B cell (primary cell): ENCODE measurements around the gene ABCD3. TPM values are rescaled to one million over a fixed set of nuclear protein-coding genes. Genes with fewer than 3 reads are reported as not detected.

Experiments
- ATAC-seq: fragments of 200-7000 bp; cut with Tn5 transposase; one replicate; pipeline ENCODE4 v1.10.0; 2021; ENCODE audit warnings: low read depth, mild to moderate bottlenecking, moderate number of reproducible peaks, moderate library complexity
- CTCF ChIA-PET: fragments of 350-600 bp; sonication (Branson Sonifier 250); formaldehyde crosslinking; loops from one replicate; lab custom pipeline; 2021; ENCODE audit warnings: antibody characterized with exemption, inconsistent platforms; lab: Charles Lee
- POLR2A ChIA-PET: fragments of 350-600 bp; sonication (Branson Sonifier 250); formaldehyde crosslinking; loops from one replicate; lab custom pipeline; 2021; ENCODE audit warnings: antibody characterized with exemption; lab: Charles Lee
- DNase-seq: peaks from one replicate; pipeline ENCODE4 v3.0.0; 2013
- H2AFZ ChIP-seq: 2 replicates; pipeline ENCODE4 v1.6.1; 2012; ENCODE audit warnings: mild to moderate bottlenecking, low read depth, low read length; ENCODE audit not compliant: insufficient read depth, poor library complexity, severe bottlenecking
- H3K27ac ChIP-seq, 2 donors: 1 replicate in 1 of 2; 2 replicates in 1 of 2; pipeline ENCODE4 v1.5.1; 2012 to 2013; ENCODE audit warnings: low read length in 2 of 2, mild to moderate bottlenecking in 2 of 2, moderate library complexity in 1 of 2
- H3K27me3 ChIP-seq, 4 experiments: fragments of 200-600 bp in 1 of 4; sonication (generic) in 1 of 4; replicated peaks in 1 of 4; 1 replicate in 2 of 4; 2 replicates in 2 of 4; pipeline versions ENCODE4 v1.6.1 to v1.7.0; 2013 to 2016; ENCODE audit warnings: low read length in 3 of 4, mild to moderate bottlenecking in 2 of 4, mixed read lengths in 1 of 4, moderate library complexity in 1 of 4; ENCODE audit not compliant: insufficient read depth in 4 of 4, control insufficient read depth in 3 of 4; ENCODE audit errors: control extremely low read depth in 1 of 4
- H3K36me3 ChIP-seq, 2 experiments: replicated peaks in 1 of 2; 1 replicate in 1 of 2; 2 replicates in 1 of 2; pipeline versions ENCODE4 v1.6.1 to v1.7.1; 2013; ENCODE audit warnings: low read length in 1 of 2; ENCODE audit not compliant: insufficient read depth in 2 of 2, control insufficient read depth in 1 of 2; ENCODE audit errors: control extremely low read depth in 1 of 2, extremely low read depth in 1 of 2
- H3K4me1 ChIP-seq, 2 donors: fragments of 200-600 bp in 1 of 2; sonication (generic) in 1 of 2; 1 replicate in 1 of 2; 2 replicates in 1 of 2; pipeline versions ENCODE4 v1.5.1 to v1.6.1; 2013 to 2017; ENCODE audit warnings: low read length in 2 of 2; ENCODE audit not compliant: control insufficient read depth in 2 of 2, insufficient read depth in 2 of 2
- H3K4me2 ChIP-seq: replicated peaks from 2 replicates; pipeline ENCODE3; 2012; ENCODE audit warnings: mild to moderate bottlenecking, low read depth, low read length; ENCODE audit not compliant: poor library complexity, severe bottlenecking
- H3K4me3 ChIP-seq, 5 experiments: fragments of 200-600 bp in 1 of 5; sonication (generic) in 1 of 5; 1 replicate in 3 of 5; 2 replicates in 2 of 5; pipeline versions ENCODE4 v1.5.1 to v1.7.0; 2011 to 2016; ENCODE audit warnings: low read length in 4 of 5, mild to moderate bottlenecking in 4 of 5, low read depth in 2 of 5, control low read depth in 1 of 5, moderate library complexity in 1 of 5; ENCODE audit not compliant: insufficient read depth in 1 of 5; ENCODE audit errors: control extremely low read depth in 1 of 5, extremely low read depth in 1 of 5
- H3K79me2 ChIP-seq: fragments of 200-600 bp; sonication (generic); one replicate; pipeline ENCODE4 v1.6.0; 2016; ENCODE audit warnings: low read length; ENCODE audit not compliant: control insufficient read depth, insufficient read depth
- H3K9ac ChIP-seq: fragments of 200-600 bp; sonication (generic); 2 replicates; pipeline ENCODE4 v1.6.1; 2017; ENCODE audit warnings: mild to moderate bottlenecking, low read length, moderate library complexity
- H3K9me3 ChIP-seq, 3 donors: one replicate each; pipeline versions ENCODE4 v1.6.1 to v1.7.1; 2013; ENCODE audit warnings: low read length in 2 of 3; ENCODE audit not compliant: control insufficient read depth in 2 of 3, insufficient read depth in 1 of 3; ENCODE audit errors: control extremely low read depth in 1 of 3
- H4K20me1 ChIP-seq: 2 replicates; pipeline ENCODE4 v1.6.0; 2012; ENCODE audit warnings: mild to moderate bottlenecking, low read length; ENCODE audit not compliant: insufficient read depth, control insufficient read depth, poor library complexity, severe bottlenecking
- H3K27ac Mint-ChIP-seq: one replicate; pipeline ENCODE4 v1.8.0; 2021; ENCODE audit warnings: mixed read lengths
- H3K27me3 Mint-ChIP-seq: one replicate; pipeline ENCODE4 v1.8.0; 2021; ENCODE audit warnings: mixed read lengths
- H3K4me1 Mint-ChIP-seq: one replicate; pipeline ENCODE4 v1.8.0; 2021; ENCODE audit warnings: mixed read lengths
- H3K4me3 Mint-ChIP-seq: one replicate; pipeline ENCODE4 v1.8.0; 2021; ENCODE audit warnings: mixed read lengths
- H3K9me3 Mint-ChIP-seq: one replicate; pipeline ENCODE4 v1.8.0; 2022; ENCODE audit warnings: mixed read lengths; ENCODE audit not compliant: insufficient read depth
- CTCF ChIP-seq: fragments of 200-600 bp; IDR thresholded peaks from one replicate; pipeline ENCODE4 v1.8.0; 2022; ENCODE audit warnings: antibody characterized with exemption, mild to moderate bottlenecking
- EZH2 ChIP-seq: IDR thresholded peaks from 2 replicates; pipeline ENCODE4 v1.6.1; 2012; ENCODE audit warnings: borderline replicate concordance, low read depth, mild to moderate bottlenecking, moderate library complexity, low read length; ENCODE audit not compliant: insufficient read depth, poor library complexity, severe bottlenecking
- WGBS: methylation state at CpG from one replicate; pipeline ENCODE4 v1.1.5; 2013; ENCODE audit warnings: missing lambda C conversion rate; ENCODE audit not compliant: insufficient coverage; 5-methylcytosine and 5-hydroxymethylcytosine counted together
- intact Hi-C: fragments of 100-400 bp; cut with micrococcal nuclease; formaldehyde crosslinking; loops from one replicate; pipeline ENCODE4 v1.10.0; 2022
- polyA plus RNA-seq: library from polyadenylated mRNA; depleted of rRNA; stranded (reverse); fragments of >200 nt; gene quantifications from 2 replicates; pipeline ENCODE4 v1.2.3, GENCODE V29; 2012
- total RNA-seq, 2 donors: library from RNA; stranded (reverse); fragments of 120-200 nt in 1 of 2; gene quantifications; 1 replicate in 1 of 2; 2 replicates in 1 of 2; pipeline versions ENCODE4 v1.2.3 to v1.2.4, GENCODE V29; 2013 to 2022

ABCD3 gene
- total and polyA plus RNA-seq, 2 donors (not counting 1 experiment from before 2014, with no cell fraction given), result 4.0 to 19.4 TPM

- Histone ChIP-seq H3K9me3 (peaks cover 0 to 14% (median 0%) of the 10 kb centered on the region in 3 donors), H3K4me3 (peak overlapping the region in 3 of 5 experiments; percentile 31 to 55 (median 41)), H3K27me3 (peaks cover 0 to 35% (median 19%) of the 10 kb centered on the region in 4 experiments), H3K4me2 (peak overlapping the region; percentile 72), H3K36me3 (no peaks in the 10 kb centered on the region), H3K79me2 (no peaks in the 10 kb centered on the region), H4K20me1 (no peaks in the 10 kb centered on the region), H2AFZ (peak overlapping the region; percentile 35), H3K9ac (peak overlapping the region; percentile 40), H3K27ac (no peak overlapping the region), H3K4me1 (peaks cover 17% of the 10 kb centered on the region in 2 donors)
- intact Hi-C loops, result no loop called here
- no peak for TF ChIP-seq CTCF
- no peak for TF ChIP-seq EZH2
- CTCF ChIA-PET, result interaction anchor here (1.4 kb wide), 1 partner anchor 59 kb away, joined by 3 read pairs; no protein-coding TSS in a partner anchor
- no peak for DNase-seq
- Mint-ChIP-seq H3K27ac (no peak overlapping the region), H3K4me1 (peaks cover 16% of the 10 kb centered on the region), H3K9me3 (no peaks in the 10 kb centered on the region), H3K27me3 (peaks cover 59% of the 10 kb centered on the region), H3K4me3 (peak overlapping the region; percentile 76)
- POLR2A ChIA-PET, result no interaction called here
- ATAC-seq, result no peak
- 57% methylated on average over 18 of the region's 23 CpGs for WGBS
These were observed 122.5 kb downstream of the ABCD3 start for GRCh38 chr1:94540440-94541245.
